HG03135 (cell line): ENCODE data around the gene PGAM1.
"Not testable (repeated sequence)": the region's sequence is repeated elsewhere in the genome, so short reads cannot be mapped to it uniquely, and the experiment has no call there.

Source experiments
- ATAC-seq: cut with Tn5 transposase; IDR thresholded peaks from one replicate; pipeline ENCODE4 v1.9.1; 2021; ENCODE audit warnings: mild to moderate bottlenecking, moderate library complexity; ENCODE audit not compliant: unreplicated experiment

PGAM1 gene

GRCh38 chr10:97454330-97455036 is 28.5 kb downstream of the PGAM1 start:
- ATAC-seq = no peak

- no peak for ATAC-seq
These were observed 30.2 kb downstream of the PGAM1 start for GRCh38 chr10:97456034-97456685.

DNA sequence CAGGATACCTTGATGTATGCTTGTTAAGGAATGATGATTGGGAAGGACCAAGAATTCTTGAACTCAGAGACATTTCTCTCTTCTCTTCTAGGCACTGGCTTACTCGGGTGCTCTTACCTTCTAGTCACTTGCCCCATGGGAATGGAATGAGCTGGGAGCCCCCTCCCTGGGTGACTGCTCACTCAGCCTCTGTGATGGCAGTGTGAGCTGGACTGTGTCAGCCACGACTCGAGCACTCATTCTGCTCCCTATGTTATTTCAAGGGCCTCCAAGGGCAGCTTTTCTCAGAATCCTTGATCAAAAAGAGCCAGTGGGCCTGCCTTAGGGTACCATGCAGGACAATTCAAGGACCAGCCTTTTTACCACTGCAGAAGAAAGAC is 30.7 kb downstream of the PGAM1 start:
- no peak for ATAC-seq

- ATAC-seq = no peak
These were observed 33.1 kb downstream of the PGAM1 start for GRCh38 chr10:97459111-97459510.

DNA sequence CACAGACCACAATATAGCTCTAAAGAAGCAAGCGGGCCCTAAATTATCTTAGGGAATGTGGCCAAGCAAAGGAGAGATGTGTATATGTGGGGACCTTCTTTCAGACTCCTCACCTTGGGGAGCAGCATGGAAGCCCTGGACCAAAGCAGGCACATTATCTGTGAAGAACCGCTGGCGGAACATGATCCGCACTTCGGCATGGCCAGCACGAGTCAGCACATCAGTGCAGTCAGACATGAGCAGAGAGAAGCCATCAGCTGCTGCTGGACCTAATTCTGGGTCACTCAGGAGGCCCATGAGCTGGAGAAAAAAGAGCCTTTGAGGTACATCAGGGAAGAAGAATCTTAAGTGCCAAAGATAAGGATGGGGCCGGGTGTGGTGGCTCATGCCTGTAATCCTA is 33.9 kb downstream of the PGAM1 start:
- ATAC-seq = no peak

DNA sequence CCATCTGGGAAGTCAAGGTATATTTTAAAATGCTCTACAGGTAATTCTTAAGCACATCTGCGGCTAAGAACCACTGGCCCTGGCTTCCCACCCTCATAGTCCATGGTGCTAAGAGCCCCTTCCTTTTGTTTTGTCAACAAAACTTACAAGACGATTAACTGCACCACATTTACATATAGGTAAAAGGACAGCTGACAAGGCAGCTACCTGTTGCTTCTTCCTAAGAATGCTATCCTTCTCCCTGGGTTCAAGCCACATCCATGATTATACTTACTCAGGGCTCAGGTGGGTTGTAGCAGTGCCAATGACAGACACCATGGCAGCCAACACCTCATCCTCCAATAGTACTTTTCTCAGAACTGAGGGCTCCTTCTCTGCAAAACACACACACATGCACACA is 36.3 kb downstream of the PGAM1 start:
- no peak for ATAC-seq

GRCh38 chr10:97463363-97464132 is 37.6 kb downstream of the PGAM1 start:
- ATAC-seq = no peak

GRCh38 chr10:97464226-97464625 is 38.2 kb downstream of the PGAM1 start:
- no peak for ATAC-seq

- ATAC-seq = no peak
These were observed 40.0 kb downstream of the PGAM1 start for GRCh38 chr10:97465982-97466381.

DNA sequence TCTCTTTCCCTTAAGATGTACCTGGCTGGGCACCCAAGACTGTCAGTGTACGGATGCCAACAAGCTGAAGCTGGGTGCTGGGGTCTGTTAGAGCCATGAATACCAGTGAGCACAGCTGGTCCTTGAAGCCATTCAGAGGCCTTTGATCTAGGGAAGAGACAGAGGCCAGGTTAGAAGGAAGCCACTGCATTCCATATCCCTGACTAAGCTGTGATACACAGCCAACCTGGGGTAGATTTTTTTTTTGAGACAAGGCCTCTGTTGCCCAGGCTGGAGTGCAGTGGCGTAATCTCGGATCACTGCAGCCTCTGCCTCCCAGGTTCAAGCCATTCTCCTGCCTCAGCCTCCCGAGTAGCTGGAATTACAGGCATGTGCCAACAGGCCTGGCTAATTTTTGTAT is 40.8 kb downstream of the PGAM1 start:
- no peak for ATAC-seq

GRCh38 chr10:97468162-97468561 is 42.2 kb downstream of the PGAM1 start:
- no peak for ATAC-seq

GRCh38 chr10:97468781-97469180 is 42.8 kb downstream of the PGAM1 start:
- ATAC-seq = not testable (repeated sequence)

- ATAC-seq = no peak
These were observed 48.9 kb downstream of the PGAM1 start for GRCh38 chr10:97474918-97475317.

DNA sequence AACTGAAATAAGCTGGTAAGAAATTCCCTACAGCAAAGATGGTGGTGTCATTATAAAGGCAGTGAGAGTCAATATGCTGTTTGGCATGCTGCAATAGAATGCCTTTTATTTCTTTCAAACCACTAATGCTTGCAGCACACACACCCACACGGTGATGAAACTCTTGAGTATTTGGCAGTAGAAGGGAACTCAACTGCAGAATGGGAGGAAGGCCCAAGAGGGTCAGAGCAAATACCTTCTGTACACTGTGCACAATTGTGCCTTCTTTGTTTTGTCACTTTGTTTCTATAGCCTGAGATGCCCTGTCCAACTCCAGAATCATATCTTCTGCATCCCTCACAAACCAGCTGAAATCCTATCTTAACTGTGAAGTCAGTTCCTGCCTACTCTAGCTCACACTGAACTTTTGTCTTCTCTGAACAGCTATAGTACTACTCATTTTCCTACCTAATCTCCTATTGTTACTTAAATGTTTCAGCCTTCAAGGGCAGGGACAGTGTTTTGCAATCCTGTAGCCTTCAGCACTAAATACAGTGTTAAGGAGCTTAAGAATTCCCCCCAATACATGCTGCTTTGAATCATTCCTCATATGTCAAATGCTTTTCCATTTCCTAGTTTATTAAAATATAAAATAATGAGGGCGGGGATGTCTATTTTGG is 50.1 kb downstream of the PGAM1 start:
- ATAC-seq = no peak

DNA sequence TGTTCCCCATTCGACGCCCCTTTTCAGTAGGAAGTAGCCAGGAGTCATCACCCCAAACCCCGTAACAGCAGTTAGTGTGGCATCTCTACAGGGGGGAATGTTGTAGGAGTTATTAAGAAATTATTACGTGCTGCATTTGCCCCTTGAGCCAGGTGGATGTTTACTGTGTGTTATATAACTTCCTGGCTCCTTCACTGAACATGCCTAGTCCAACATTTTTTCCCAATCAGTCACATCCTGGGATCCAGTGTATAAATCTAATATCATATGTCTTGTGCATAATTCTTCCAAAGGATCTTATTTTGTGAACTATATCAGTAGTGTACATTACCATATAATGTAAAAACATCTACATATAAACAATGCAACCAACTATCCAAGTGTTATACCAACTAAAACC is 53.4 kb downstream of the PGAM1 start:
- not testable (repeated sequence) for ATAC-seq

DNA sequence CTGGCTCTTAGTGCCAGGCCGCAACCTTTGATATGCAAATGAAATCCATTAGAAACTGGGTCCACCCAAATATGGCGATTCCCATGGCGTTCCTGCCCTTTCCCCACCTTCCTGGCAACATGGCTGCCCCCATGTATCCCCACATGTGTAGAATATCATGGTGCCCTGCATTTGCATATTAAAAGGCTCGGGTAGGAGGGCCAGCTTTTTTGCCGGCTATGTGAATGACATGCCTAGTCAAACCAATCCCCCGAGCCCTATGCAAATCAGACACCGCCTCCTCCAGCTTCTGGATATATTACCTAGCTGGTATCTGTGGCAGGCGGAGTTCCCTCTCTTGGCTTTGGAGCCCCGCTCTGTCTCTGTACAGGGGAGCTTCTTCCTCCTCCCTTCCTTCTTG is 53.9 kb downstream of the PGAM1 start:
- ATAC-seq = no peak

- no peak for ATAC-seq
These were observed 55.1 kb downstream of the PGAM1 start for GRCh38 chr10:97481071-97481470.

GRCh38 chr10:97482381-97482780 is 56.4 kb downstream of the PGAM1 start:
- ATAC-seq = no peak
